RCC 7860 (cell line): ENCODE data around the gene VWC2.

Source experiments
- DNase-seq: peaks from one replicate; pipeline ENCODE4 v3.0.0-alpha.2; 2015; ENCODE audit warnings: low spot score
- FAIRE-seq: peaks from 2 replicates; lab custom pipeline; 2012; peaks lifted over from hg19 to GRCh38; lab: Jason Lieb, UNC

The VWC2 gene

GRCh38 chr7:49773218-49773935 lies at the start of gene VWC2:
Gene VWC2 (plus strand): TSS chr7:49773638. CDS start chr7:49775436, 1,798 bp downstream.
- no peak for DNase-seq
- no peak for FAIRE-seq

GRCh38 chr7:49724071-49724470 lies 49.4 kb upstream of the VWC2 start:
- DNase-seq (no peak), FAIRE-seq (no peak)

GRCh38 chr7:49731836-49732235 lies 41.6 kb upstream of the VWC2 start:
- FAIRE-seq = no peak
- no peak for DNase-seq

GRCh38 chr7:49762666-49763065 lies 10.8 kb upstream of the VWC2 start:
- DNase-seq (no peak), FAIRE-seq (no peak)

- FAIRE-seq (no peak), DNase-seq (no peak)
These were observed 9.6 kb upstream of the VWC2 start for GRCh38 chr7:49763791-49764190.

GRCh38 chr7:49766966-49767365 lies 6.5 kb upstream of the VWC2 start:
- DNase-seq (no peak), FAIRE-seq (no peak)

- FAIRE-seq (no peak), DNase-seq (no peak)
These were observed 5.7 kb upstream of the VWC2 start for GRCh38 chr7:49767719-49768118.

- FAIRE-seq (no peak), DNase-seq (no peak)
These were observed 5.2 kb upstream of the VWC2 start for GRCh38 chr7:49768254-49768653.

- no peak for FAIRE-seq
- no peak for DNase-seq
These were observed 4.6 kb upstream of the VWC2 start for GRCh38 chr7:49768835-49769234.

- FAIRE-seq = no peak
- no peak for DNase-seq
These were observed 4.1 kb upstream of the VWC2 start for GRCh38 chr7:49769285-49769857.

GRCh38 chr7:49770838-49771237 lies 2.6 kb upstream of the VWC2 start:
- FAIRE-seq (no peak), DNase-seq (no peak)

- no peak for FAIRE-seq
- no peak for DNase-seq
These were observed 1.8 kb upstream of the VWC2 start for GRCh38 chr7:49771427-49772176.

- no peak for FAIRE-seq
- no peak for DNase-seq
These were observed 571 bp upstream of the VWC2 start for GRCh38 chr7:49772916-49773217.

- no peak for DNase-seq
- FAIRE-seq = no peak
These were observed 559 bp downstream of the VWC2 start for GRCh38 chr7:49773936-49774458.

- FAIRE-seq = no peak
- no peak for DNase-seq
These were observed 1.1 kb downstream of the VWC2 start for GRCh38 chr7:49774459-49775064.

- DNase-seq = no peak
- FAIRE-seq = no peak
These were observed 1.9 kb downstream of the VWC2 start for GRCh38 chr7:49775065-49775948.

- FAIRE-seq = no peak
- DNase-seq = no peak
These were observed 2.6 kb downstream of the VWC2 start for GRCh38 chr7:49775949-49776443.

- FAIRE-seq = no peak
- DNase-seq = no peak
These were observed 3.6 kb downstream of the VWC2 start for GRCh38 chr7:49776994-49777393.

- DNase-seq = no peak
- FAIRE-seq = no peak
These were observed 5.4 kb downstream of the VWC2 start for GRCh38 chr7:49778731-49779270.

GRCh38 chr7:49780953-49781352 lies 7.5 kb downstream of the VWC2 start:
- FAIRE-seq (no peak), DNase-seq (no peak)
